ENCODE measurements around the gene SLC26A9.

Gene SLC26A9

GRCh38 chr1:205926636-205927035 lies 16.6 kb downstream of the SLC26A9 start:
- Histone ChIP-seq H3K36me3 (ENCODE audit: control insufficient read depth, insufficient read depth, low read length) (no peaks in the 10 kb centered on the region), H3K9ac (no peak overlapping the region), H3K27ac (no peak overlapping the region), H3K4me2 (ENCODE audit: low read length) (no peak overlapping the region), H3K79me2 (no peaks in the 10 kb centered on the region), H3K4me1 (no peaks in the 10 kb centered on the region), H3K9me3 (ENCODE audit: control insufficient read depth, low read length) (no peaks in the 10 kb centered on the region), H3K27me3 (ENCODE audit: control insufficient read depth, insufficient read depth, low read length) (no peaks in the 10 kb centered on the region), H3K4me3 (ENCODE audit: low read depth, low read length) (no peak overlapping the region), H2AFZ (no peak overlapping the region)
- TF ChIP-seq CTCF (IDR thresholded peaks at IDR 0.05) = no peak

GRCh38 chr1:205926213-205926612 lies 17.0 kb downstream of the SLC26A9 start:
- H3K4me3 ChIP-seq (ENCODE audit: low read depth, low read length) = no peak overlapping the region
- no peaks in the 10 kb centered on the region for H3K9me3 ChIP-seq (ENCODE audit: control insufficient read depth, low read length)
- no peak overlapping the region for H3K4me2 ChIP-seq (ENCODE audit: low read length)
- H3K36me3 ChIP-seq (ENCODE audit: control insufficient read depth, insufficient read depth, low read length) = no peaks in the 10 kb centered on the region
- H3K79me2 ChIP-seq = no peaks in the 10 kb centered on the region
- no peak for TF ChIP-seq CTCF (IDR thresholded peaks at IDR 0.05)
- H3K27ac ChIP-seq = no peak overlapping the region
- H3K9ac ChIP-seq = no peak overlapping the region
- no peak overlapping the region for H2AFZ ChIP-seq
- H3K4me1 ChIP-seq = no peaks in the 10 kb centered on the region
- H3K27me3 ChIP-seq (ENCODE audit: control insufficient read depth, insufficient read depth, low read length) = no peaks in the 10 kb centered on the region

GRCh38 chr1:205925736-205926135 lies 17.5 kb downstream of the SLC26A9 start:
- H3K4me1 ChIP-seq = no peaks in the 10 kb centered on the region
- no peaks in the 10 kb centered on the region for H3K27me3 ChIP-seq (ENCODE audit: control insufficient read depth, insufficient read depth, low read length)
- no peak overlapping the region for H2AFZ ChIP-seq
- no peak for TF ChIP-seq CTCF (IDR thresholded peaks at IDR 0.05)
- H3K79me2 ChIP-seq = no peaks in the 10 kb centered on the region
- no peak overlapping the region for H3K27ac ChIP-seq
- no peak overlapping the region for H3K9ac ChIP-seq
- H3K9me3 ChIP-seq (ENCODE audit: control insufficient read depth, low read length) = no peaks in the 10 kb centered on the region
- H3K4me3 ChIP-seq (ENCODE audit: low read depth, low read length) = no peak overlapping the region
- H3K36me3 ChIP-seq (ENCODE audit: control insufficient read depth, insufficient read depth, low read length) = no peaks in the 10 kb centered on the region
- no peak overlapping the region for H3K4me2 ChIP-seq (ENCODE audit: low read length)

GRCh38 chr1:205924460-205924790 lies 18.8 kb downstream of the SLC26A9 start:
- no peaks in the 10 kb centered on the region for H3K36me3 ChIP-seq (ENCODE audit: control insufficient read depth, insufficient read depth, low read length)
- H3K27me3 ChIP-seq (ENCODE audit: control insufficient read depth, insufficient read depth, low read length) = no peaks in the 10 kb centered on the region
- H2AFZ ChIP-seq = no peak overlapping the region

More at GRCh38 chr1:205924460-205924790, 18.8 kb downstream of the SLC26A9 start:
- Histone ChIP-seq H3K27ac (no peak overlapping the region), H3K9ac (no peak overlapping the region), H3K79me2 (no peaks in the 10 kb centered on the region), H3K4me2 (ENCODE audit: low read length) (no peak overlapping the region), H3K4me1 (no peaks in the 10 kb centered on the region), H3K4me3 (ENCODE audit: low read depth, low read length) (no peak overlapping the region), H3K9me3 (ENCODE audit: control insufficient read depth, low read length) (no peaks in the 10 kb centered on the region)
- TF ChIP-seq CTCF (IDR thresholded peaks at IDR 0.05) = no peak
